ENCODE measurements around the gene SLC9A3.

- TF ChIP-seq POLR2A (IDR thresholded peaks at IDR 0.05) (no peak), CTCF (IDR thresholded peaks at IDR 0.05) (no peak)
Observed at GRCh38 chr5:429453-430188, 94.6 kb downstream of the SLC9A3 start.

Measured in esophagus squamous epithelium (tissue), 4 donors.